Renal cortex interstitium (tissue), 11 donors: ENCODE measurements around the gene CBLC. TPM values are rescaled to one million over a fixed set of nuclear protein-coding genes. Genes with fewer than 3 reads are reported as not detected.

ENCODE experiments used
- DNase-seq, 11 donors: peaks; one replicate each; pipeline ENCODE4 v3.0.0-alpha.2; 2013; ENCODE audit warnings: low read depth in 9 of 11, low spot score in 4 of 11; ENCODE audit errors: extremely low read depth in 1 of 11
- polyA plus RNA-seq, 3 donors: library from polyadenylated mRNA; unstranded; fragments of 120-200 nt; gene quantifications; one replicate each; pipeline ENCODE4 v1.2.1, GENCODE V29; 2013; ENCODE audit not compliant: insufficient read length in 3 of 3

The CBLC gene
- polyA plus RNA-seq, 3 donors, result 5.4 to 10.1 (median 5.6) TPM

- no peak for DNase-seq
Observed at GRCh38 chr19:44742330-44743061, 35.2 kb upstream of the CBLC start.

GRCh38 chr19:44744871-44745332 is 32.8 kb upstream of the CBLC start:
- DNase-seq, result no peak

- DNase-seq, result no peak
Observed at GRCh38 chr19:44745341-44745831, 32.3 kb upstream of the CBLC start.

GRCh38 chr19:44745887-44746600 is 31.6 kb upstream of the CBLC start:
- DNase-seq, result no peak

GRCh38 chr19:44746616-44746945 is 31.1 kb upstream of the CBLC start:
- DNase-seq, result no peak

GRCh38 chr19:44746946-44747738 is 30.5 kb upstream of the CBLC start:
- peak in 7 of 11 donors; percentile 70 to 85 (median 77) for DNase-seq

GRCh38 chr19:44747739-44748425 is 29.8 kb upstream of the CBLC start:
- peak in 1 of 11 donors; percentile 26 for DNase-seq

GRCh38 chr19:44748426-44749254 is 29.1 kb upstream of the CBLC start, which contains the start of gene BCL3:
Gene BCL3, plus strand, starts transcription at chr19:44748708. Its CDS starts 83 bp downstream, at chr19:44748791.
- DNase-seq, result no peak

- DNase-seq, result no peak
Observed at GRCh38 chr19:44749292-44749691, 28.4 kb upstream of the CBLC start.

GRCh38 chr19:44749994-44750393 is 27.7 kb upstream of the CBLC start:
- DNase-seq, result no peak

GRCh38 chr19:44752123-44752815 is 25.4 kb upstream of the CBLC start:
- DNase-seq, result no peak

- DNase-seq, result peak in 7 of 11 donors; percentile 69 to 84 (median 77)
Observed at GRCh38 chr19:44752816-44753625, 24.7 kb upstream of the CBLC start.

GRCh38 chr19:44753626-44753931 is 24.1 kb upstream of the CBLC start:
- DNase-seq, result no peak

- DNase-seq, result no peak
Observed at GRCh38 chr19:44753932-44754749, 23.5 kb upstream of the CBLC start.

- DNase-seq, result no peak
Observed at GRCh38 chr19:44754750-44755080, 23.0 kb upstream of the CBLC start.

GRCh38 chr19:44755219-44755618 is 22.5 kb upstream of the CBLC start:
- DNase-seq, result no peak
